CD14-positive monocyte (primary cell): ENCODE data around the gene CENPU. TPM values are rescaled to one million over a fixed set of nuclear protein-coding genes. Genes with fewer than 3 reads are reported as not detected.

Source experiments
- DNase-seq, 3 donors: peaks; one replicate each; pipeline ENCODE4 v3.0.0-alpha.2; 2011 to 2022
- H2AFZ ChIP-seq: 2 replicates; pipeline ENCODE4 v1.6.0; 2012; ENCODE audit warnings: mild to moderate bottlenecking, low read depth, low read length, inconsistent platforms; ENCODE audit not compliant: insufficient read depth, poor library complexity, severe bottlenecking
- H3K27ac ChIP-seq, 2 donors: 1 replicate in 1 of 2; 2 replicates in 1 of 2; pipeline ENCODE4 v1.5.1; 2012 to 2013; ENCODE audit warnings: low read length in 2 of 2, control low read depth in 1 of 2, inconsistent platforms in 1 of 2, low read depth in 1 of 2, mild to moderate bottlenecking in 1 of 2
- H3K27me3 ChIP-seq, 2 donors: one replicate each; pipeline versions ENCODE4 v1.6.0 to v1.6.1; 2011 to 2013; ENCODE audit warnings: low read length in 2 of 2; ENCODE audit not compliant: control insufficient read depth in 2 of 2, insufficient read depth in 2 of 2
- H3K36me3 ChIP-seq, 2 donors: replicated peaks in 1 of 2; 1 replicate in 1 of 2; 2 replicates in 1 of 2; pipeline versions ENCODE4 v1.5.1 to v1.6.1; 2012 to 2013; ENCODE audit warnings: low read length in 2 of 2, control low read depth in 1 of 2, inconsistent platforms in 1 of 2, mild to moderate bottlenecking in 1 of 2; ENCODE audit not compliant: insufficient read depth in 2 of 2, control insufficient read depth in 1 of 2
- H3K4me1 ChIP-seq, 2 donors: 1 replicate in 1 of 2; 2 replicates in 1 of 2; pipeline versions ENCODE4 v1.5.1 to v1.6.1; 2012 to 2013; ENCODE audit warnings: low read length in 2 of 2, control low read depth in 1 of 2, inconsistent platforms in 1 of 2, mild to moderate bottlenecking in 1 of 2, moderate library complexity in 1 of 2; ENCODE audit not compliant: insufficient read depth in 2 of 2, control insufficient read depth in 1 of 2
- H3K4me2 ChIP-seq: replicated peaks from 2 replicates; pipeline ENCODE3; 2012; ENCODE audit warnings: low read length, moderate library complexity, mild to moderate bottlenecking; ENCODE audit not compliant: poor library complexity, severe bottlenecking; ENCODE audit errors: extremely low read depth
- H3K4me3 ChIP-seq, 3 experiments: fragments of 200-600 bp in 1 of 3; sonication (generic) in 1 of 3; replicated peaks in 1 of 3; 1 replicate in 2 of 3; 2 replicates in 1 of 3; pipeline ENCODE4 v1.5.1; 2011 to 2013; ENCODE audit warnings: low read length in 3 of 3, mild to moderate bottlenecking in 3 of 3, control low read depth in 2 of 3, low read depth in 2 of 3, inconsistent platforms in 1 of 3, moderate library complexity in 1 of 3
- H3K79me2 ChIP-seq: 2 replicates; pipeline ENCODE4 v1.6.0; 2012; ENCODE audit warnings: mild to moderate bottlenecking, control low read depth, inconsistent platforms, low read length, moderate library complexity; ENCODE audit not compliant: insufficient read depth
- H3K9ac ChIP-seq: 2 replicates; pipeline ENCODE4 v1.6.0; 2017; ENCODE audit warnings: low read length, mild to moderate bottlenecking; ENCODE audit not compliant: insufficient read depth, poor library complexity, severe bottlenecking
- H3K9me3 ChIP-seq, 2 donors: replicated peaks in 1 of 2; 1 replicate in 1 of 2; 2 replicates in 1 of 2; pipeline versions ENCODE4 v1.5.1 to v1.6.1; 2012 to 2013; ENCODE audit warnings: low read length in 2 of 2, control low read depth in 1 of 2; ENCODE audit not compliant: control insufficient read depth in 1 of 2, insufficient read depth in 1 of 2
- H4K20me1 ChIP-seq: 2 replicates; pipeline ENCODE4 v1.6.0; 2012; ENCODE audit warnings: mild to moderate bottlenecking, low read length, control low read depth, moderate library complexity; ENCODE audit not compliant: insufficient read depth
- H3K27ac Mint-ChIP-seq, 7 donors: one replicate each; pipeline ENCODE4 v1.8.0; 2020; ENCODE audit warnings: mild to moderate bottlenecking in 7 of 7, mixed read lengths in 7 of 7, moderate library complexity in 6 of 7, inconsistent platforms in 2 of 7
- H3K27me3 Mint-ChIP-seq, 3 donors: one replicate each; pipeline ENCODE4 v1.8.0; 2021 to 2022; ENCODE audit warnings: low read depth in 3 of 3, mild to moderate bottlenecking in 3 of 3, mixed read lengths in 3 of 3, moderate library complexity in 3 of 3, inconsistent platforms in 1 of 3
- H3K36me3 Mint-ChIP-seq, 2 donors: one replicate each; pipeline ENCODE4 v1.8.0; 2020; ENCODE audit warnings: mixed read lengths in 2 of 2, inconsistent platforms in 1 of 2, mild to moderate bottlenecking in 1 of 2
- H3K4me1 Mint-ChIP-seq: one replicate; pipeline ENCODE4 v1.8.0; 2020; ENCODE audit warnings: mild to moderate bottlenecking, mixed read lengths
- H3K4me3 Mint-ChIP-seq, 2 donors: one replicate each; pipeline ENCODE4 v1.8.0; 2020; ENCODE audit warnings: mild to moderate bottlenecking in 2 of 2, mixed read lengths in 2 of 2, moderate library complexity in 1 of 2
- H3K9me3 Mint-ChIP-seq, 7 donors: one replicate each; pipeline ENCODE4 v1.8.0; 2020 to 2022; ENCODE audit warnings: mixed read lengths in 7 of 7, mild to moderate bottlenecking in 6 of 7, moderate library complexity in 6 of 7, inconsistent platforms in 2 of 7
- WGBS: methylation state at CpG from one replicate; pipeline ENCODE4 v1.1.5; 2013; ENCODE audit warnings: missing lambda C conversion rate; ENCODE audit not compliant: insufficient coverage; 5-methylcytosine and 5-hydroxymethylcytosine counted together
- intact Hi-C, 2 donors: fragments of 100-400 bp; cut with micrococcal nuclease; formaldehyde crosslinking; loops; one replicate each; pipeline versions ENCODE4 v1.15.0 to v1.15.1; 2023
- polyA plus RNA-seq, 3 donors: library from polyadenylated mRNA; depleted of rRNA in 1 of 3; unstranded in 2 of 3; stranded (reverse) in 1 of 3; fragments of 300-500 nt in 2 of 3; fragments of >200 nt in 1 of 3; fragmentation: Illumina TruSeq in 2 of 3; gene quantifications; 1 replicate in 2 of 3; 2 replicates in 1 of 3; pipeline ENCODE4 v1.2.3, GENCODE V29; 2012 to 2021
- TF ChIP-seq, protein P1 (sequence below): fragments of 200-600 bp; IDR thresholded peaks from one replicate; pipeline ENCODE4 v1.8.0; 2022; ENCODE audit warnings: antibody characterized with exemption, mild to moderate bottlenecking

The CENPU gene
- polyA plus RNA-seq, 3 donors: 1.2 to 1.6 (median 1.5) TPM

DNA sequence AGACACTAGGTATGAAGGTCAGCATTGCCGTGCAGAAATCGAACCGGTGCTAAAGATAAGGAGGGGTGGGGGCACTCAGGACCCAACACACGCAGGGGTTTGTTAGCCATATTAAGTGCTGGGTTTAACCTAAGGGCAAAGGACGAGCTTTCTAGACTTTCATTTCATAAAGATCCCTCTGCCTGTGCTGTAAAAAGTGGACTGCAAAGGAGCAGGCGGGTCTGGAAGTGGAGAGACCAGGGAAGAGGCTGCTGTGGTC lies 85.9 kb downstream of the CENPU start:
- H3K4me1 ChIP-seq: peaks cover 21 to 41% of the 10 kb centered on the region in 2 donors
- peak overlapping the region; percentile 98 for H3K4me2 ChIP-seq
- H3K79me2 ChIP-seq: peaks cover 78% of the 10 kb centered on the region
- TF ChIP-seq, protein P1, sequence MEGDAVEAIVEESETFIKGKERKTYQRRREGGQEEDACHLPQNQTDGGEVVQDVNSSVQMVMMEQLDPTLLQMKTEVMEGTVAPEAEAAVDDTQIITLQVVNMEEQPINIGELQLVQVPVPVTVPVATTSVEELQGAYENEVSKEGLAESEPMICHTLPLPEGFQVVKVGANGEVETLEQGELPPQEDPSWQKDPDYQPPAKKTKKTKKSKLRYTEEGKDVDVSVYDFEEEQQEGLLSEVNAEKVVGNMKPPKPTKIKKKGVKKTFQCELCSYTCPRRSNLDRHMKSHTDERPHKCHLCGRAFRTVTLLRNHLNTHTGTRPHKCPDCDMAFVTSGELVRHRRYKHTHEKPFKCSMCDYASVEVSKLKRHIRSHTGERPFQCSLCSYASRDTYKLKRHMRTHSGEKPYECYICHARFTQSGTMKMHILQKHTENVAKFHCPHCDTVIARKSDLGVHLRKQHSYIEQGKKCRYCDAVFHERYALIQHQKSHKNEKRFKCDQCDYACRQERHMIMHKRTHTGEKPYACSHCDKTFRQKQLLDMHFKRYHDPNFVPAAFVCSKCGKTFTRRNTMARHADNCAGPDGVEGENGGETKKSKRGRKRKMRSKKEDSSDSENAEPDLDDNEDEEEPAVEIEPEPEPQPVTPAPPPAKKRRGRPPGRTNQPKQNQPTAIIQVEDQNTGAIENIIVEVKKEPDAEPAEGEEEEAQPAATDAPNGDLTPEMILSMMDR: no peak
- Mint-ChIP-seq H3K9me3 (no peaks in the 10 kb centered on the region), H3K36me3 (peaks cover 21% of the 10 kb centered on the region in 2 donors), H3K4me1 (peaks cover 46% of the 10 kb centered on the region), H3K27ac (peak overlapping the region; percentile 87 to 94 (median 89)), H3K4me3 (peak overlapping the region; percentile 89 to 94), H3K27me3 (peaks cover 0 to 1% (median 0%) of the 10 kb centered on the region in 3 donors)
- H4K20me1 ChIP-seq: peaks cover 37% of the 10 kb centered on the region
- peak overlapping the region; percentile 94 for H3K9ac ChIP-seq
- H3K4me3 ChIP-seq: peak overlapping the region; percentile 73 to 91 (median 76)
- no peak for DNase-seq
- WGBS: no CpG with 5 or more reads among the region's 6 CpGs
- H2AFZ ChIP-seq: peak overlapping the region; percentile 82
- no peaks in the 10 kb centered on the region for H3K27me3 ChIP-seq
- intact Hi-C loops: loop anchor here (5.0 to 10.0 kb wide), 2 partner anchors 84 to 383 kb away; partner anchors contain the start of gene CENPU (in 2 of the 2)
- H3K27ac ChIP-seq: peak overlapping the region; percentile 63 to 88
- H3K9me3 ChIP-seq: no peaks in the 10 kb centered on the region
- peaks cover 9 to 27% of the 10 kb centered on the region in 2 donors for H3K36me3 ChIP-seq

- Histone ChIP-seq H4K20me1 (peaks cover 43% of the 10 kb centered on the region), H3K27ac (peak overlapping the region in 1 of 2 donors; percentile 88), H3K79me2 (peaks cover 83% of the 10 kb centered on the region), H2AFZ (peak overlapping the region; percentile 82), H3K36me3 (peaks cover 11 to 30% of the 10 kb centered on the region in 2 donors), H3K4me2 (peak overlapping the region; percentile 98), H3K9ac (peak overlapping the region; percentile 94), H3K27me3 (no peaks in the 10 kb centered on the region), H3K9me3 (no peaks in the 10 kb centered on the region), H3K4me3 (peak overlapping the region in 2 of 3 experiments; percentile 73 to 91), H3K4me1 (peaks cover 21 to 41% of the 10 kb centered on the region in 2 donors)
- peak overlapping the region in 5 of 7 donors; percentile 88 to 94 (median 89) for H3K27ac Mint-ChIP-seq
- intact Hi-C loops: loop anchor here (5.0 to 10.0 kb wide), 2 partner anchors 85 to 383 kb away; partner anchors contain the start of gene CENPU (in 2 of the 2)
- H3K4me3 Mint-ChIP-seq: peak overlapping the region; percentile 89 to 94
- 79% methylated on average over 2 of the region's 7 CpGs for WGBS
- peaks cover 0 to 1% (median 0%) of the 10 kb centered on the region in 3 donors for H3K27me3 Mint-ChIP-seq
- TF ChIP-seq, protein P1: no peak
- H3K9me3 Mint-ChIP-seq: no peaks in the 10 kb centered on the region
- no peak for DNase-seq
- H3K4me1 Mint-ChIP-seq: peaks cover 46% of the 10 kb centered on the region
- H3K36me3 Mint-ChIP-seq: peaks cover 21 to 23% of the 10 kb centered on the region in 2 donors
These were observed 86.4 kb downstream of the CENPU start for GRCh38 chr4:184647266-184648053.
